SH-SY5Y (cell line): ENCODE measurements around the gene CACNA2D2.

ENCODE experiments used
- GATA2 ChIP-seq: IDR thresholded peaks from 2 replicates; pipeline ENCODE4 v1.6.1; 2011; ENCODE audit warnings: mild to moderate bottlenecking, low read depth, low read length
- GATA3 ChIP-seq: IDR thresholded peaks from 2 replicates; pipeline ENCODE4 v1.6.1; 2011; ENCODE audit warnings: low read depth, mild to moderate bottlenecking, low read length, moderate library complexity

GRCh38 chr3:50480471-50480870 is 23.0 kb downstream of the CACNA2D2 start:
- TF ChIP-seq GATA2 (no peak), GATA3 (no peak)
